CD4-positive, alpha-beta T cell treated with Interleukin-12 subunit alpha and Interleukin-12 subunit beta, for 1 hour (primary cell): ENCODE data around the gene LCAT.
"Not testable (repeated sequence)": the region's sequence is repeated elsewhere in the genome, so short reads cannot be mapped to it uniquely, and the experiment has no call there.

Experiments used
- DNase-seq: peaks from one replicate; pipeline ENCODE4 v3.0.0-alpha.2; 2020

LCAT gene, protein sequence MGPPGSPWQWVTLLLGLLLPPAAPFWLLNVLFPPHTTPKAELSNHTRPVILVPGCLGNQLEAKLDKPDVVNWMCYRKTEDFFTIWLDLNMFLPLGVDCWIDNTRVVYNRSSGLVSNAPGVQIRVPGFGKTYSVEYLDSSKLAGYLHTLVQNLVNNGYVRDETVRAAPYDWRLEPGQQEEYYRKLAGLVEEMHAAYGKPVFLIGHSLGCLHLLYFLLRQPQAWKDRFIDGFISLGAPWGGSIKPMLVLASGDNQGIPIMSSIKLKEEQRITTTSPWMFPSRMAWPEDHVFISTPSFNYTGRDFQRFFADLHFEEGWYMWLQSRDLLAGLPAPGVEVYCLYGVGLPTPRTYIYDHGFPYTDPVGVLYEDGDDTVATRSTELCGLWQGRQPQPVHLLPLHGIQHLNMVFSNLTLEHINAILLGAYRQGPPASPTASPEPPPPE

DNA sequence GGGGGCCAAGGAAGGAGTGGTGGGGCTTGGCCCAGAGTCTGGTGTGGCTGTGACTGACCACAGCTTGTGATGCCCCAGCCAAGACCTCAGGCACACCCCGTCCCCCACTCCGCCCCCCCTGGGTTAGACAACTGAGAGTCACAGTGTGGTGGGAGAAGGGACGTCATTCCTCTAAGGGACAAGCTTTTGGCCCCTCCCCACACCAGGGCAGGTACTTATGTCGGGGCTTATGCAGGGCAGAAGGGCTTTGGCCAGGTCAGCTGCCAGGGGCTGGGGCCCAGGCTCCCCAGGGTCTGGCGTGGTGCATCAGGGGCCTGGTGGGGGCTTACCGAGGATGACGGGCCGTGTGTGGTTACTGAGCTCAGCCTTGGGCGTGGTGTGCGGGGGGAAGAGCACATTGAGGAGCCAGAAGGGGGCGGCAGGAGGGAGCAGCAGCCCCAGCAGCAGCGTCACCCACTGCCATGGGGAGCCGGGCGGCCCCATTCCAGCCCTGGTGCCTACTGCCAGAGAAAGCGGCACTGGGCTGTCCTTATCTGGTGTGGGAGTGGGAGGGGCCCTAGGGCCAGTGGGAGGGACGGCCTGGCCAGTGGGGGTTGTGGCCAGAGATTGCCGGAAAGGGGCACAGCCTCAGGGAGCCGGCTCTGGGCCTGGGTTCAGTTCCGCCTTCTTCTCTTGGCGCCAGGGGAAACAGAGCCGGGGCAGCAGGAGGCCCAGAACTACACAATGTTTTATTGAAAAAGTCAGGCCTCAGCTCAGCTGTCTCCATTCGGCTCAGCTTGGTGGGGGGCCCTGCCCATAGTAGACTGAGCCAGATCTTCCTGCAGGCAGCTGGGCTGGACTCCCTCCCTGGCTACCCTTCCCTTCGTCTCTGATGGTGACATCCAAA is at the start of gene LCAT:
LCAT (minus strand) TSS at position 502 of the 886 bp plus-strand sequence; CDS start at position 483, 19 bp downstream.
- no peak for DNase-seq

DNA sequence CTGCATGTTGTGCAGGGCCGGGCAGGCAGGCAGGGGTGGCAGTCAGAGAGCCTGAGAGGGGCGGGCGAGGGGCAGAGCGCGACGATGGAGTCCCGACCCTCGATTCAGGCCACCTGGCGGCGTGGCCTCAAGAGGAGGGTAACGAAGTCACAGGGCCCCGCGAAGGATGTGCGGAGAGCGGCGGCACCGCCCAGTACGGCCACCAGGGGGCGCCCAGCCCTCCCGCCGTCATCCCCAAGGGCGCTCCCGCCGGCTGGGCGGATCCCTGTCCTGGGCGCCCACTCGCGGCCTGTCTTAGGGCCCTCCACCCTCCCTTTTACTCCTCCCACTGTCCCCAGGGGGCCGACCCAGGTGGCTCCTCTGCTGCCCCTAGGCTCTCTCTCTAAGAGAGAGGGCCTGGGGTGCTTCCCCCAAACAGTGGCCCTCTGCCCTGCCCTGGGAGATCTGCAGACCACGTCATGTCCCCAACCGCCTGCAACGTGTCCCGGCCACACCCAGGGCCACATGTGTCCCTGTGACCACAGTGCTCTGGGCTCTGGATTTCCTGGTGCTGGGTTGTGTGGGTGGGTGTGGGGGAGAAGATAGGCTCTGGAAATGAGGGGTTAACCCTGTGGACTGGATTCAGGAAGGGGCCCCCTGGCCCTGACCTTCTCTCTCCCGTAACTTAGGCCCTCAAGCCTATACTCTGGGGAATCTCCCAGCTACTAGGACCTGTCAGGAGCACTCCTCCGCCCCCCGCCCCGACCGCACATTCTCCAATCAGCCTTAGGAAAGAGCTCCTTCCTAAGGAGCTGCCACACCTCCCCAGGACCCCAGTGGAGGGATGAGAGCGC is 49.5 kb upstream of the LCAT start:
- peak; percentile 86 for DNase-seq

DNA sequence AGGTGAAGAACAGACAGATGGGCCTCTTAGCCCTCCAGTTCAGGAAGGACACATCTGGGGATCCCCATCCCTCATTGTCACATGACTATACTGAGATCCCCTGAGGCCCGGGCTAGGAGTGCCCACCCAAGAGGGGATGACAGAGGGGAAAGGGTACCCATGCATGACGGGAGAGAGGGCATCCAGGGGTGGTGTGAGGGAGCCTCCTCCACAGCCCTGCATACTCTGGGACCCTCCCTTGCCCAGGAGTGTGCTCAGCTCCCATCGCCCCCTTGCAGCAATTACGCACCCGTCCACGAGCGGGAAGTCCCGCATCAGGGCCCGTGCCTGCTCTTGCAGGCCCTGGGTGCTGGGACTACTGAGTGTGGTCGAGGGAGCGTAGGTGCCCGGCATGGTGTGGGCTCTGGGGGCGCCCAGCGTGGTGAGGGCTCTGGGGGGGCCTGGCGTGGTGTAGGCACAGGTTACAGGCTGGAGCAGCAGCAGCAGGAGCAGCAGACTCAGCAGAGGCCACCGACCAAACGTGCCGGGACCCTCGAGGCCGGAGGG is 48.8 kb upstream of the LCAT start:
- no peak for DNase-seq

DNA sequence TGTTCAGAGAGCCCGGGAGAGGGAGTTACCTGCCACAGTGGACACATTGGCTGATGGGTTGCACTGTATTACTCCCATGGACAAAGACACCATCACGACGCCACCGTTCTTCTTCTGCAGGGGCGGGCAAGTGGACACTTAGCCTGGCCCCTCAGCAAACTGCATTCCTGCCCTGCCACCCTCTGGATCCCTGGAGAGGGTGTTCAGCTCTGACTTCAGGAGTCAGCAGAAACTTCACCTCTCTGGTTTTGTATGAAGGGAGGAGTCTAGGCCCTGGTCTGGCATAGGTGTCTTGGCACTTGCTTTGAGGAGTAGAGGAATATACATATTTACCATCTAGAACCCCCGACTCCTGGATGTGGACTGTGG is 46.1 kb upstream of the LCAT start:
- DNase-seq = no peak

DNA sequence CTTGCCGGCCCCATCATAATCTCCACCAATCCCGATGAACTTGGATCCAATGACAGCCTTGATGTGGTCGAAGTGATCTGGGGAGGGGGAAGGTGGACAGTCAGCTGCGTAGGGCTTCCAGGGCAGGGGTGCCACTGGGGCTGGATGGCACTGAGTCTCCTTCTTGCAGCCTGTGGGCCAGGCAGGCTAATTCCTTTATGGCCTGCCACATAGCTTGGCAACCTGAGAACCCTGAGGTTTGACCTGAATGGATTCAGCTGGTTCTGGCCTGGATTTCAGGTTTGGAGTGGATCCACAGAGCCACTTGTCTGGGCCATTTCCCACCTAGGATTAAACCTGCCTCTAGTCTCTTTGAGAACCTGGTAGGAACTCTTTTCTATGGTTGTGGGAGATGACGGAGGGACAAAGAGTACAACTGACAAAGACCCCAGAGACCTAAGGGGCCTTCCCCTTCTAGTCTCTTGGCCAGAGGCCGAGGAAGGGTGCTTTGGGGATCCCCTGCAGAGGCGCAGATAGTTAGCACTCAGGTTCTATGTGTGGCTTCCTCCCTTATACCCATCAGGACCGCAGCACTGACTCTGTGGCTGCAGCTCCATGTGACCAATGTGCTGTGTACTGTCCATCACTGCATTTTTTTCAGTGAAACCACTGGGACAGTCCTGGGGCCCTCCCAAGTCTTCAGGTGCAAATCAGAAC is 45.5 kb upstream of the LCAT start:
- DNase-seq = no peak

DNA sequence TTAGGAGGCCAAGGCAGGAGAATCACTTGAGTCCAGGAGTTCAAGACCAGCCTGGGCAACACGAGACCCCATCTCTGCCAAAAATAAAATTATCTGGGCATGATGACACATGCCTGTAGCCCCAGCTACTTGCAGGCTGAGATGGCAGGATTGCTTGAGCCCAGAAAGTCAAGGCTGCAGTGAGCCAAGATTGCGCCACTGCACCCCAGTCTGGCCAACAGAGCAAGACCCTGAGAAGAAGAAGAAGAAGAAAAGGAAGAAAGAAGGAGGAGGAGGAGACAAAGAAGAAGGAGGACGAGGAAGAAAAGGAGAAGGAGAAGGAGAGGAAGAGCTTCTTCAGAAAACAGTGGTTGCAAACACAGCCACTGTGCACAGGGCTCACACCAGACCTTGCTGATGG is 44.8 kb upstream of the LCAT start:
- no peak for DNase-seq

DNA sequence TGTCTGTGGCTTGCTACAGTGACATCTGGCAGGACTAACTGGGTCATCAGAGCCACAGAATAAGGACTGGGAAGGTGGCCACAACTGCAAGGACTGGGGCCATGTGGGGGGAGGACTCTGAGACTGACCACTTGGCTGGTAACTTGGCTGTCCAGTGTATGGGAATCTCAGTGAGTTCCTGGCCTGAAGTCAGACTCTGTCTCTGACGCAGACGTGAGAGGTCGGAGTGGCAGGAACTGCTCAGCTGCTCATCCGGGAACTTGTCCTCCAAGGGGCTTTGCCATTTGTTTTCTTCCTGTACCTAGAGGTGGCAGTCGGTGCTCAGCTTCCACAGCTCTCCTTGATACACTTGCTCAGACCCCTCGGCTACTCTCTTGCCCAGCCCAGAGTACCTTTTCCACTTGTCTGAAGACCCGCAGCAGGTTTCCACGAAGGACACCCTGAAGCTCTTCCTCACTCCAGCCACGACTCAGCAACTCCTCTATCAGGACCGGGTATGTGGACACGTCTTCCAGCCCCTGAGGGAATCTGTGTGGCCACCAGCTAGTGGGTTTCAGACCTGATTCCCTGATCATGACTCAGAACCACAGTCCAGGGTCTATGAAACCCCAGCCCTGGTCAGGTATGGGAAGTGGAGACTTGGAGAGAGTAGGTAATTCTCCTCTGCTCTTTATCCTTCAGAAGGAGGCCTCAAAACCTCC is 43.7 kb upstream of the LCAT start:
- no peak for DNase-seq

DNA sequence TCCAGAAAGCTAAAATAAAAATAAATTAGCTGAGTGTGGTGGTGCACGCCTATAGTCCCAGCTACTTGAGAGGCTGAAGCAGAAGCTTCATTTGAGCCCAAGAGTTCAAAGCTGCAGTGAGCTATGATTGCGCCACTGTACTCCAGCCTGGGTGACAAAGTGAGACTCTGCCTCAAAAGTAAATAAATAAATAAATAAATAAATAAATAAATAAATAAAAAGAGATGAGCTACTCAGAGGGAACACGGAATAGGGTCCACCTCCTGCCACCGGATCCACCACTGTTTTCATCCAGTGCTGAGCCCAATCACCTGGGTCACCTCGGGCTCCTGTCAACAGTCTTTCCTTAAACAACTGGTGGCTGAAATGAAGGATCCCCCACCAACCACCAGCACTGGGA is 43.0 kb upstream of the LCAT start:
- no peak for DNase-seq

DNA sequence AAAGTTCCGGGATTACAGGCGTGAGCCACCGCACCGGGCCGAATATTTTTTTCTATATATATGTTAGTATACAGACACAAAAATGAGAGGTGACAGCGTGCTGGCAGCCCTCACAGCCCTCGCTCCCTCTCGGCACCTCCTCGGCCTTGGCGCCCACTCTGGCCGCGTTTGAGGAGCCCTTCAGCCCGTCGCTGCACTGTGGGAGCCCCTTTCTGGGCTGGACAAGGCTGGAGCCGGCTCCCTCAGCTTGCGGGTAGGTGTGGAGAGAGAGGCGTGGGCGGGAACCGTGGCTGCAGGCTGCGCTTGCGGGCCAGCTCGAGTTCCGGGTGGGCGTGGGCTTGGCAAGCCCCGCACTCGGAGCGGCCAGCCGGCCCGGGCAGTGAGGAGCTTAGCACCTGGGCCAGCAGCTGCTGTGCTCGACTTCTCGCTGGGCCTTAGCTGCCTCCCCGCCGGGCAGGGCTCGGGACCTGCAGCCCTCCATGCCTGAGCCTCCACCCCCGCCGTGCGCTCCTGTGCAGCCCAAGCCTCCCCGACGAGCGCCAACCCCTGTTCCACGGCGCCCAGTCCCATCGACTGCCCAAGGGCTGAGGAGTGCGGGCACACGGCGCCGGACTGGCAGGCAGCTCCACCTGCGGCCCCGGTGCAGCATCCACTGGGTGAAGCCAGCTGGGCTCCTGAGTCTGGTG is 38.2 kb upstream of the LCAT start:
- no peak for DNase-seq

DNA sequence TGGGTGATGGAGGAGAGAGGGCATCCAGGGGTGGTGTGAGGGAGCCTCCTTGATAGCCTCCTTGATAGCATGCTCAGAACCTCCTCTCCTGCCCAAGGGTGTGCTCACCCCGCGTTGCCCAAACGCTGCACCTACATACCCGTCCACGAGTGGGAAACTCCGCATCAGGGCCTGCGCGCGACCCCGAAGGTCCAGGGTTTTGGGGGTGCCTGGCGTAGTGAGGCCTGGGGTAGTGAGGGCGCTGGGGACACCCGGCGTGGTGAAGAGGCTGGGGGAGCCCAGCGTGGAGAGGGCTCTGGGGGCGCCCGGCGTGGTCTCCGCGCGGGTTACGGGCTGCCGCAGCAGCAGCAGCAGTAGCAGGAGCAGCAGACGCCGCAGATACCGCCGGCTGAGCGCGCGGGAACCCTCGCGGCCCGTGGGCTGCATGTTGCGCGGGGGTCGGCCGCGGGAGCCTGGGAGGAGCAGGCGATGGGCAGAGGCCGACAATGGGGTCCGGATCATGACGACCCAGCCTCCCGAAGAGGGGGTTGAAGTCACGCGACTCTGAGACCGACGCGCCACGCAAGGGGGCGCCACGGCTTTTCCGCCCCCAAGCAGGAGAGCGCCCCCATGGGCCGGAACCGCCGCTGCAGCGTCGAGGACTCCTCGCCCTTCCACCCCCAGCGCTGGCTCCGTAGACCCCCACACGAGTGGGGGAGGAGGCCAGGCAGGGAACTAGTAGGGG is 36.2 kb upstream of the LCAT start, which contains the start of gene DPEP3:
DPEP3 (minus strand) TSS at position 545 of the 724 bp plus-strand sequence; CDS start at position 426, 119 bp downstream.
- DNase-seq = no peak

DNA sequence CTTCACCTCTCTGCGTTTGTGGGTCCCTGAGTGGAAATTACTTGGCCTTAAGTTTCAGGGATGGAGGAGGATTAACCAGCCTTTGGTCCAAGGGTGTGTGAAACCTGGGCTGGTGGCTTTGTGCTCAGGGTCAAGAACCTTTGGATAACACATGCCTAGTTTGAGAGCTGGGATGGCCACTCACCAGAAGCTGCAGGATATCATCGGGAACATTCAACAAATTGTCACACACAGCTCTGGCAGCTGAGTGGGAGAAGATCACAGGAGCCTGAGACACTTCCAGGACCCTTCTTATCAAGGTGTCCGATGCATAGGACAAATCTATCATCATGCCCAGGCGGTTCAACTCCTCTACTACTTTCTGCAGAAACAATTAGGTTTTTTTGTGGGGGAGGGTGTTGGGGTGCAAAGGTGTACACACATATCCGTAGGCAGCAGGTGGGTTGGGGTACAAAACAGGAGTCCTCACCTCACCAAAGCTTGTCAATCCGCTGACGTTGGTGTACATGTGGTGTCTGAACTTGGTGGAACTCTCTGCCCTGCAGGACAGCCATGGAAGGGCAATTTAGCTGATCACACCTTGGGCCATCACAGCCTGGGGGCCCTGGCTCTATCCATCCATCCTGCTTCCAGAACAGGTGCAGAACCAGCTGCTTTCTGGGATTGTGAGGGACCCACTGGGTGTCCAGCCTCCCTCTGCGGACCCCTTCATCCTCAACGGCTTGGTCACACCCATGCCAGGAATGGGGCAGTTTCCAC is 33.7 kb upstream of the LCAT start:
- DNase-seq = no peak

DNA sequence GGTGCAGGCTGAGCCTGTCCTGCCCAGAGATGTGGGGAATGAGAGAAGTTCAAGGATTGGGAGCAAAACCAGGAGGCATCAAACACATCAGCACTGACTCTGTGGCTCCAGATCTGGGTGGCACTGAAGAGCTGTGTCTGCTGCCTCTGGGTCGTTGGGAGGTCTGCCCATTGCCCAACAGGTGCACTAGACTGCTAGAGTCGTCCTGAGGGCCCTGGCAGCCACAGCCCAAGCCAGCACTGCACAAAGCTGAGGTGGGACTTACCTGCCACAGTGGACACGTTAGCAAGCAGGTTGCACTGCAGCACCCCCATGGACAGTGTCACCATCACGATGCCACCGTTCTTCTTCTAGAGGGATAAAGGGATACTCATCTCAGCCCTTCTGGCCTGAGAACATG is 33.1 kb upstream of the LCAT start:
- DNase-seq = no peak

DNA sequence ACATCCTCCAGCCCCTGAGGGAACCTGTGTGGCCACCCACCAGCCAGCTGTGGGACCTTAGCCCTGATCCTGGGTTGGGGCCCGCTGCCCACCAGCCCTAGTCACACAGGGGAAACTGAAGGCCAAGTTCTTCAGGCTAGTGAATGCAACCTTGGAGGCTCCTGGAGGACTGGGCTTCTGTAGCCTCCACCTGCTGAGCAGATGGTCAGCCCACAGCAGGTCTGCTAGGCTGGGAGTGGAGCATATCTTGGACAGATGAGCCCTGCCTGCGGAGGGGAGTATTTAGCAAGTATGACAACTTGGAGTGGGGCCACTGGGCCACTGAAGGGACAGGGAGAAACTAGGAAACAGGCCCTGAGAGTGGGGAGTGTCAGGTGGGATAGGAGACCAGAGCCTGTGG is 32.3 kb upstream of the LCAT start:
- DNase-seq = no peak

DNA sequence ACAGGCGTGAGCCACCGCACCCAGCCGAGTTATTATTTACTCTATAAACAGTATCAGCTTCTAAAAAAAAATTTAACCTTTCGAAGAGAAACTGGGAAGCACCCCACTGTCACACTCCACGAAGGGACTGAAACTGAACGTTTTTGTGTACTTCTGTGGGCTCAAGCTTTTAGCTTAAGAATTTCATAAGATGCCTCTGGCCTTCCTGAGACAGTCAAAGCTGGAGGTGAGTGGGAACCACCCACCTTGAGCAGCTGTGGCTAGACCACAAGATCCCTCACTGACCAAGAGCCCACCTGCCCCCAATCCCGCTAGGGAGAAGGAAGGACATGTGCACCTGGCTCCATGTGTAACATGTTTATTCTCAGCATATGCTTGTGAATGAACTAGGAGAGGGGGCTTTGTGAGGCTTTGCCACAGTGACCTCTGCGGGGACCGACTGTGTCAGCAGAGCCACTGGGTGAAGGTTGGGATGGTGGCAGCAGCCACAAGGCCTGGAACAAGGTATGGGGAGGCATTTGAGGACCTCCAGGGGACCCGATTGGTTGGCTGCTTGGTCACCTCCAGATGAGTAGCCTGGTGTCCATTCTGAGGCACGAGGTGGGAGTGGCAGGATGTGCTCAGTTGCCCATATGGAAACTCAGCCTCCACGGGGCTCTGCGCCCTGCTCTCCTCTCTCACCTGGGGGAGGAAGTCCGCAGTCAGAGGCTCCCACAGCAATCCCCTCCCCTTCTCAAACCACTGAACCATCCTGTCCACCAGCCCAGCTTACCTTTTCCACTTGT is 31.6 kb upstream of the LCAT start:
- no peak for DNase-seq

DNA sequence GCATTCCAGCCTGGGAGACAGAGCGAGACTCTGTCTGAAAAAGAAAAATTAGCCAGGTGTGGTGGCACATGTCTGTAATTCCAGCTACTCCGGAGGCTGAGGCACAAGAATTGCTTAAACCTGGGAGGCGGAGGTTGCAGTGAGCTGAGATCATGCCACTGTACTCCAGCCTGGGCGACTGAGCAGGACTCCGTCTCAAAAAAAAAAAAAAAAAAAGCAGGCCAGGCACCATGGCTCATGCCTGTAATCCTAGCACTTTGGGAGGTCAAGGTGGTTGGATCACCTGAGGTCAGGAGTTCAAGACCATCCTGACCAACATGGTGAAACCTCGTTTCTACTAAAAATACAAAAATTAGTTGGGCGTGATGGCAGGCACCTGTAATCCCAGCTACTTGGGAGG is 28.4 kb upstream of the LCAT start:
- DNase-seq = not testable (repeated sequence)

DNA sequence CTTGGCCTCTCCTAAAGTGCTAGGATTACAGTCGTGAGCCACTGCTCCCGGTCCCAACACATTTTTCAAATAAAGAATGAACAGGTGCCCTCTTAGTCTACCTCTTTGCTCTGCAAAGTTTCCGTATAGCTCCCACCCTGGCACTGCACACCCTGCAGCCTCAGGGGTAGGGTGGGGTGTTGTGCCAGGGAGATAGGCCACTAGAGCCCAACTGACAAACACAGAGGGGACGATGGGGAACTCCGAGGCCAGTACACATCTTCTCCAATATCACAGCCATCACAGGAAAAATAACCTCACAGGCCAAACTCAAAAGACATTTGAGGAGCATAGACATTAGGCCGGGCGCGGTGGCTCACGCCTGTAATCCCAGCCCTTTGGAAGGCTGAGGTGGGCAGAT is 27.2 kb upstream of the LCAT start:
- DNase-seq = no peak

DNA sequence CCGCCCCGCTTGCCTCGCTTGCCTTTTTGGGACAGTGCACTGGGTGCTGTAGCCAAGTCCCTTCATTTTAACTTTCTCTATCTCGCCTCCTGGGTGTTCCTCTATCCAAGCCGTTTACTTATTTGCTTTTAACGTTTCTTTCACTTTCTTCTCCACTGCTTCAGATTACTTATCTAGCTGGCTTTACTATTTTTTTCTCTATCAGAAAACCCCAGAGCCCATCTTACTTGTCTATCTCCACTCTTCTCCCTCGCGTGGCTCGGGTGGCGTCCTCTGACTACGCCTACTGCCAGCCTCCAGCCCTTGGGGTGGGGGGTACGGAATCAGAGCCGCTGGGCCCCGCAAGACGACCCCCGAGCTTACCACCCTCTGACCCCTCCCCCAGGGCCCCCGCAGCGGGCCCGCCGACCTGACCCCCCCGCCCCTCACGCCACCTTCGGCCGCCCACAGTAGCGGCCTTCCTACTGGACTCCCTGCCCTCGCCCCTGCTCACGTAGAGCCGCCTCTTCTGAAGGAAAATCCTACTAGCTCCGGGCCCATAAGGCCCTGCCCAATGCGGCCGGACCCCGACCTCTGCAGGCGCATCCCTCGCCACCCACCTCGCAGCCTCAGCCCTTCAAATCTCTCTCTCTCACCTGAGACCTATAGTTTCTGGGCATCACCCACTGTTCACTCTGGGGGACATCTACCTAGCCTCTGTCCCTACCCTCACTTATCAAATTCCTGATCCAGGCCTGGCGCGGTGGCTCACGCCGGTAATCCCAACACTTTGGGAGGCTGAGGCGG is 25.5 kb upstream of the LCAT start:
- DNase-seq = peak; percentile 29
